ENCODE results near the gene P2RX4.
"Not testable (repeated sequence)": the region's sequence is repeated elsewhere in the genome, so short reads cannot be mapped to it uniquely, and the experiment has no call there.

Gene P2RX4

GRCh38 chr12:121196902-121197301 lies 13.0 kb upstream of the P2RX4 start:
- no peak overlapping the region for H3K9ac ChIP-seq
- no peaks in the 10 kb centered on the region for H3K27me3 ChIP-seq (ENCODE audit: insufficient read depth, low read depth)
- H3K27ac ChIP-seq: no peak overlapping the region
- H3K79me2 ChIP-seq (ENCODE audit: insufficient read depth, low read depth): no peaks in the 10 kb centered on the region
- TF ChIP-seq, protein P1, sequence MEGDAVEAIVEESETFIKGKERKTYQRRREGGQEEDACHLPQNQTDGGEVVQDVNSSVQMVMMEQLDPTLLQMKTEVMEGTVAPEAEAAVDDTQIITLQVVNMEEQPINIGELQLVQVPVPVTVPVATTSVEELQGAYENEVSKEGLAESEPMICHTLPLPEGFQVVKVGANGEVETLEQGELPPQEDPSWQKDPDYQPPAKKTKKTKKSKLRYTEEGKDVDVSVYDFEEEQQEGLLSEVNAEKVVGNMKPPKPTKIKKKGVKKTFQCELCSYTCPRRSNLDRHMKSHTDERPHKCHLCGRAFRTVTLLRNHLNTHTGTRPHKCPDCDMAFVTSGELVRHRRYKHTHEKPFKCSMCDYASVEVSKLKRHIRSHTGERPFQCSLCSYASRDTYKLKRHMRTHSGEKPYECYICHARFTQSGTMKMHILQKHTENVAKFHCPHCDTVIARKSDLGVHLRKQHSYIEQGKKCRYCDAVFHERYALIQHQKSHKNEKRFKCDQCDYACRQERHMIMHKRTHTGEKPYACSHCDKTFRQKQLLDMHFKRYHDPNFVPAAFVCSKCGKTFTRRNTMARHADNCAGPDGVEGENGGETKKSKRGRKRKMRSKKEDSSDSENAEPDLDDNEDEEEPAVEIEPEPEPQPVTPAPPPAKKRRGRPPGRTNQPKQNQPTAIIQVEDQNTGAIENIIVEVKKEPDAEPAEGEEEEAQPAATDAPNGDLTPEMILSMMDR (conservative IDR thresholded peaks at IDR 0.05; ENCODE audit: low read depth, low read length): no peak
- H3K4me2 ChIP-seq: no peak overlapping the region
- H4K20me1 ChIP-seq (ENCODE audit: insufficient read depth): no peaks in the 10 kb centered on the region
- no peak overlapping the region for H3K4me3 ChIP-seq (IDR thresholded peaks at IDR 0.05; ENCODE audit: insufficient read depth, low read depth, low read length)
- H2AFZ ChIP-seq (ENCODE audit: low read depth): no peak overlapping the region
- H3K4me1 ChIP-seq (ENCODE audit: low read depth, poor library complexity, severe bottlenecking): no peaks in the 10 kb centered on the region
- no peaks in the 10 kb centered on the region for H3K36me3 ChIP-seq (ENCODE audit: insufficient read depth)

- H3K4me3 ChIP-seq (IDR thresholded peaks at IDR 0.05; ENCODE audit: insufficient read depth, low read depth, low read length): no peak overlapping the region
- no peaks in the 10 kb centered on the region for H4K20me1 ChIP-seq (ENCODE audit: insufficient read depth)
- no peak overlapping the region for H3K27ac ChIP-seq
- H3K9ac ChIP-seq: no peak overlapping the region
- H3K4me2 ChIP-seq: no peak overlapping the region
- no peak overlapping the region for H2AFZ ChIP-seq (ENCODE audit: low read depth)
- no peaks in the 10 kb centered on the region for H3K4me1 ChIP-seq (ENCODE audit: low read depth, poor library complexity, severe bottlenecking)
- no peaks in the 10 kb centered on the region for H3K27me3 ChIP-seq (ENCODE audit: insufficient read depth, low read depth)
- H3K36me3 ChIP-seq (ENCODE audit: insufficient read depth): no peaks in the 10 kb centered on the region
- TF ChIP-seq, protein P1 (conservative IDR thresholded peaks at IDR 0.05; ENCODE audit: low read depth, low read length): no peak
- no peaks in the 10 kb centered on the region for H3K79me2 ChIP-seq (ENCODE audit: insufficient read depth, low read depth)
Measured at GRCh38 chr12:121198949-121199348, 11.0 kb upstream of the P2RX4 start.

GRCh38 chr12:121201140-121201539 lies 8.8 kb upstream of the P2RX4 start:
- H3K9ac ChIP-seq; H3K4me2 ChIP-seq; H3K36me3 ChIP-seq (ENCODE audit: insufficient read depth); H4K20me1 ChIP-seq (ENCODE audit: insufficient read depth); H3K4me3 ChIP-seq (IDR thresholded peaks at IDR 0.05; ENCODE audit: insufficient read depth, low read depth, low read length); H3K79me2 ChIP-seq (ENCODE audit: insufficient read depth, low read depth); H2AFZ ChIP-seq (ENCODE audit: low read depth); H3K27me3 ChIP-seq (ENCODE audit: insufficient read depth, low read depth); H3K27ac ChIP-seq; H3K4me1 ChIP-seq (ENCODE audit: low read depth, poor library complexity, severe bottlenecking): not testable (repeated sequence)

DNA sequence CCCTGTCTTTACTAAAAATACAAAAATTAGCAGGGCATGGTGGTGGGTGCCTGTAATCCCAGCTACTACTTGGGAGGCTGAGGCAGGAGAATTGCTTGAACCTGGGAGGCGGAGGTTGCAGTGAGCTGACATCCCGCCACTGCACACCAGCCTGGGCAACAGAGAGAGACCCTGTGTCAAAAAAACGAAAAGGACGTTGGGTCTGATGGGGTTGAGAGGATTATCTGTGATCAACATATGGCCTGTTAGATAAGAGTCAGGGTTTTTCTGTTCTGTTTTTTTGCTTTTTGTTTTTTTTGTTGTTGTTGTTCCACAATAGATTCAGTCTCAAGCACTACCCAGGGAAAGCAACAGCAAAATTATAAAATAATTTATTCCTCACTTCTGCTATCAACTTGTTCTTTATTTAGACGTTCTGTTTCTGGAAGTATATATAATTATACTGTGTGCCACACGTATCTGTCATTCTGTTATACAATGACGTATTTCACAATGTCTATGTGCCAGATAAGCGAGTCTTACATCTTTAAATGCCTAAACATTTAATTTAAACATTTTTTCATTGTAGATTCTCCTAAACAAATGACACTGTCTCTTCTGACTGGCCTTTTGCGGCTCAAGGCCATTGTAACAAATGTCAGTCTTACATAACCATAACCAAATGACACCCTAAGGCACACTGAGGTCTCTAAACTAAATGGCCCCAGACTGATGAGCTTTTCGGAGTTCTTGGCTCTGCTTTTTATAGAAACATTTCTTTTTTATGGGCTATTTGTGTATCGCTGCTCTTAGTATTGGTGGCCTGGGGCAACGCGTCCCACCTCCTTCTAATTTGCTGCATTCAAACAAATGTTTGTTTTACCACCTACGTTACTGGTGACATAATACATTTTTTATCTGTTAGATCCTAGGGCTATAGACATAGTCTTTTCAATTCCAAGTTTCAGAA lies 7.2 kb upstream of the P2RX4 start:
- no peaks in the 10 kb centered on the region for H4K20me1 ChIP-seq (ENCODE audit: insufficient read depth)

More for the DNA sequence above, 7.2 kb upstream of the P2RX4 start:
- Histone ChIP-seq H2AFZ (ENCODE audit: low read depth) (no peak overlapping the region), H3K27ac (no peak overlapping the region), H3K9ac (no peak overlapping the region), H3K4me2 (no peak overlapping the region), H3K36me3 (ENCODE audit: insufficient read depth) (no peaks in the 10 kb centered on the region), H3K4me3 (IDR thresholded peaks at IDR 0.05; ENCODE audit: insufficient read depth, low read depth, low read length) (no peak overlapping the region), H3K4me1 (ENCODE audit: low read depth, poor library complexity, severe bottlenecking) (no peaks in the 10 kb centered on the region), H3K79me2 (ENCODE audit: insufficient read depth, low read depth) (no peaks in the 10 kb centered on the region), H3K27me3 (ENCODE audit: insufficient read depth, low read depth) (no peaks in the 10 kb centered on the region)
- TF ChIP-seq, protein P1 (conservative IDR thresholded peaks at IDR 0.05; ENCODE audit: low read depth, low read length): no peak
